HEK293 (cell line): ENCODE data around the gene CHST8.

Source experiments
- HIC1 ChIP-seq: fragments of 450-650 bp; formaldehyde crosslinking; IDR thresholded peaks from 2 replicates; pipeline ENCODE4 v1.5.1; 2016; ENCODE audit warnings: missing biosample characterization, missing genetic modification characterization
- MZF1 ChIP-seq: fragments of 450-650 bp; formaldehyde crosslinking; IDR thresholded peaks from 2 replicates; pipeline ENCODE4 v1.5.1; 2017; ENCODE audit warnings: missing biosample characterization, missing genetic modification characterization, borderline replicate concordance
- YY1 ChIP-seq: fragments of 450-650 bp; formaldehyde crosslinking; IDR thresholded peaks from 2 replicates; pipeline ENCODE4 v1.5.1; 2018; ENCODE audit warnings: missing biosample characterization, missing genetic modification characterization
- ZBTB8A ChIP-seq: fragments of 450-650 bp; formaldehyde crosslinking; IDR thresholded peaks from 2 replicates; pipeline ENCODE4 v1.5.1; 2016; ENCODE audit warnings: missing biosample characterization, missing genetic modification characterization

- TF ChIP-seq MZF1 (tag by site-specific recombination) = no peak
- TF ChIP-seq YY1 (tag by site-specific recombination) = no peak
- TF ChIP-seq ZBTB8A = no peak
- TF ChIP-seq HIC1 (tag by site-specific recombination) = no peak
Observed at GRCh38 chr19:33671211-33671610, 49.5 kb downstream of the CHST8 start.
